ENCODE data around the gene RNASE11. TPM values are rescaled to one million over a fixed set of nuclear protein-coding genes. Genes with fewer than 3 reads are reported as not detected.
A peak's percentile ranks its signal among the peaks of the same experiment; 100 is the strongest.

Gene RNASE11
- total and polyA plus RNA-seq, 2 of the 4 experiments (the other 2 are of a cell fraction), result not detected

- TF ChIP-seq RFX5 (IDR thresholded peaks at IDR 0.05; ENCODE audit: low read depth, low read length), result no peak
- peak; percentile 45; the same call in 1 of the 2 replicates for TF ChIP-seq CHD1 (IDR thresholded peaks at IDR 0.05; ENCODE audit: low read depth, low read length)
- TF ChIP-seq CEBPB (IDR thresholded peaks at IDR 0.05; ENCODE audit: low read depth, low read length), result peak; percentile 89
Observed at GRCh38 chr14:20613094-20614037, 25.6 kb upstream of the RNASE11 start (continued).

GRCh38 chr14:20612403-20612802, 24.6 kb upstream of the RNASE11 start:
- Histone ChIP-seq H2BK5ac (ENCODE audit: low read depth, low read length, poor library complexity, severe bottlenecking) (no peak overlapping the region), H2AK5ac (ENCODE audit: low read depth, low read length) (no peak overlapping the region), H3K4me2 (ENCODE audit: low read depth, low read length) (no peak overlapping the region), H3K23ac (ENCODE audit: low read depth, low read length) (no peak overlapping the region), H3K9me1 (ENCODE audit: insufficient read depth, low read length) (no peaks in the 10 kb centered on the region), H2BK120ac (ENCODE audit: low read depth, low read length) (no peak overlapping the region), H3K4me3 (ENCODE audit: insufficient read depth, low read depth, low read length) (no peak overlapping the region), H3K9ac (ENCODE audit: low read depth, low read length) (no peak overlapping the region), H2BK15ac (ENCODE audit: low read depth, low read length) (no peak overlapping the region), H3K4ac (ENCODE audit: low read depth, low read length) (no peak overlapping the region), H4K5ac (ENCODE audit: low read depth, low read length) (no peak overlapping the region), H3K27ac (ENCODE audit: insufficient read depth, low read length) (no peak overlapping the region), H4K20me1 (ENCODE audit: insufficient read depth, low read length) (peaks cover 11% of the 10 kb centered on the region), H2AK9ac (replicated peaks; ENCODE audit: low read depth, low read length, poor library complexity) (no peak overlapping the region), H3K56ac (ENCODE audit: extremely low read depth, insufficient read depth, low read length) (no peak overlapping the region), H2AFZ (replicated peaks; ENCODE audit: low read length, poor library complexity) (no peak overlapping the region), H3K79me1 (ENCODE audit: low read depth in 1 of 2, low read length in 2 of 2) (no peaks in the 10 kb centered on the region), H3K9me3 (ENCODE audit: control insufficient read depth, insufficient read depth, low read length) (no peaks in the 10 kb centered on the region), H3K27me3 (ENCODE audit: control insufficient read depth, insufficient read depth, low read length) (no peaks in the 10 kb centered on the region), H3K4me1 (ENCODE audit: control insufficient read depth, insufficient read depth, low read length) (no peaks in the 10 kb centered on the region), H3K14ac (replicated peaks; ENCODE audit: low read depth, low read length) (no peak overlapping the region), H2BK20ac (ENCODE audit: low read depth, low read length) (no peak overlapping the region), H4K8ac (ENCODE audit: low read depth in 2 of 2, low read length in 2 of 2) (no peak overlapping the region), H3K18ac (ENCODE audit: low read depth, low read length) (no peak overlapping the region), H4K91ac (ENCODE audit: insufficient read depth, low read depth, low read length) (no peak overlapping the region), H3K36me3 (ENCODE audit: control insufficient read depth, insufficient read depth, low read length) (no peaks in the 10 kb centered on the region)
- ChIA-PET POLR2A (ENCODE audit: unreplicated experiment) (no interaction called here), CTCF (no interaction called here)
- dilution Hi-C loops (cut with HindIII; ENCODE audit: low sequenced_read_pairs, unreplicated experiment), result no loop called here
- intact Hi-C loops (cut with micrococcal nuclease), result loop anchor here (2.0 kb wide), 2 partner anchors 18 to 270 kb away; partner anchors contain the start of gene PARP2
- BruUV-seq (replicated peaks), result no TSS peak
- 60% methylated on average over 1 of the region's 5 CpGs; no CpG with 5 or more reads in 1 of the 2 experiments for WGBS, 2 experiments (ENCODE audit: extremely low coverage in 2 of 2, insufficient read length in 1 of 2)
- DNase-seq (no peak), ATAC-seq (ENCODE audit: low read depth) (no peak)
- in situ Hi-C loops (cut with MboI; ENCODE audit: low sequenced_read_pairs), result loop anchor here (5.0 kb wide), 2 partner anchors 200 to 275 kb away; partner anchors contain the start of gene TEP1
- TF ChIP-seq, protein P1, sequence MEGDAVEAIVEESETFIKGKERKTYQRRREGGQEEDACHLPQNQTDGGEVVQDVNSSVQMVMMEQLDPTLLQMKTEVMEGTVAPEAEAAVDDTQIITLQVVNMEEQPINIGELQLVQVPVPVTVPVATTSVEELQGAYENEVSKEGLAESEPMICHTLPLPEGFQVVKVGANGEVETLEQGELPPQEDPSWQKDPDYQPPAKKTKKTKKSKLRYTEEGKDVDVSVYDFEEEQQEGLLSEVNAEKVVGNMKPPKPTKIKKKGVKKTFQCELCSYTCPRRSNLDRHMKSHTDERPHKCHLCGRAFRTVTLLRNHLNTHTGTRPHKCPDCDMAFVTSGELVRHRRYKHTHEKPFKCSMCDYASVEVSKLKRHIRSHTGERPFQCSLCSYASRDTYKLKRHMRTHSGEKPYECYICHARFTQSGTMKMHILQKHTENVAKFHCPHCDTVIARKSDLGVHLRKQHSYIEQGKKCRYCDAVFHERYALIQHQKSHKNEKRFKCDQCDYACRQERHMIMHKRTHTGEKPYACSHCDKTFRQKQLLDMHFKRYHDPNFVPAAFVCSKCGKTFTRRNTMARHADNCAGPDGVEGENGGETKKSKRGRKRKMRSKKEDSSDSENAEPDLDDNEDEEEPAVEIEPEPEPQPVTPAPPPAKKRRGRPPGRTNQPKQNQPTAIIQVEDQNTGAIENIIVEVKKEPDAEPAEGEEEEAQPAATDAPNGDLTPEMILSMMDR (conservative IDR thresholded peaks at IDR 0.05; ENCODE audit: low read depth, low read length), result no peak
- no peak for TF ChIP-seq MAZ (IDR thresholded peaks at IDR 0.05; ENCODE audit: borderline replicate concordance, low read depth, low read length)
- no peak for TF ChIP-seq MXI1 (IDR thresholded peaks at IDR 0.05; ENCODE audit: borderline replicate concordance, low read depth, low read length)
- no peak for TF ChIP-seq BHLHE40 (IDR thresholded peaks at IDR 0.05; ENCODE audit: low read depth, low read length)
- no peak for TF ChIP-seq SMC3 (IDR thresholded peaks at IDR 0.05; ENCODE audit: low read depth, low read length)
- TF ChIP-seq, protein P2, sequence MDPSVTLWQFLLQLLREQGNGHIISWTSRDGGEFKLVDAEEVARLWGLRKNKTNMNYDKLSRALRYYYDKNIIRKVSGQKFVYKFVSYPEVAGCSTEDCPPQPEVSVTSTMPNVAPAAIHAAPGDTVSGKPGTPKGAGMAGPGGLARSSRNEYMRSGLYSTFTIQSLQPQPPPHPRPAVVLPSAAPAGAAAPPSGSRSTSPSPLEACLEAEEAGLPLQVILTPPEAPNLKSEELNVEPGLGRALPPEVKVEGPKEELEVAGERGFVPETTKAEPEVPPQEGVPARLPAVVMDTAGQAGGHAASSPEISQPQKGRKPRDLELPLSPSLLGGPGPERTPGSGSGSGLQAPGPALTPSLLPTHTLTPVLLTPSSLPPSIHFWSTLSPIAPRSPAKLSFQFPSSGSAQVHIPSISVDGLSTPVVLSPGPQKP (IDR thresholded peaks at IDR 0.05; ENCODE audit: borderline replicate concordance, low read depth, low read length), result no peak
- TF ChIP-seq RCOR1 (IDR thresholded peaks at IDR 0.05; ENCODE audit: insufficient replicate concordance, low read length), result no peak
- no peak for TF ChIP-seq CHD1 (IDR thresholded peaks at IDR 0.05; ENCODE audit: low read depth, low read length)
- TF ChIP-seq MAFK (IDR thresholded peaks at IDR 0.05; ENCODE audit: low read depth, low read length), result no peak
- TF ChIP-seq RFX5 (IDR thresholded peaks at IDR 0.05; ENCODE audit: low read depth, low read length), result no peak
- TF ChIP-seq RAD21 (IDR thresholded peaks at IDR 0.05; ENCODE audit: low read length), result no peak
- no peak for TF ChIP-seq POLR2A (IDR thresholded peaks at IDR 0.05; ENCODE audit: low read depth, low read length)

Data from IMR-90 (cell line).